Calu3 (cell line): ENCODE data around the gene CHAT. TPM values are rescaled to one million over a fixed set of nuclear protein-coding genes. Genes with fewer than 3 reads are reported as not detected.

Experiments used
- BruUV-seq: library from RNA; stranded (reverse); fragments of 400-500 nt; replicated peaks from 2 replicates; lab custom pipeline; 2021; lab: Mats Ljungman, UMichigan
- CTCF ChIA-PET: fragments of 300-600 bp; sonication (Branson Sonifier 250); formaldehyde crosslinking; loops from one replicate; lab custom pipeline; 2022; ENCODE audit warnings: antibody characterized with exemption; lab: Charles Lee
- DNase-seq: peaks from one replicate; pipeline ENCODE4 v3.0.0; 2022
- H3K27ac Mint-ChIP-seq: one replicate; pipeline ENCODE4 v1.8.0; 2022; ENCODE audit warnings: mixed read lengths; ENCODE audit not compliant: unreplicated experiment
- H3K27me3 Mint-ChIP-seq: one replicate; pipeline ENCODE4 v1.8.0; 2022; ENCODE audit warnings: mixed read lengths; ENCODE audit not compliant: unreplicated experiment
- H3K36me3 Mint-ChIP-seq: one replicate; pipeline ENCODE4 v1.8.0; 2022; ENCODE audit warnings: mild to moderate bottlenecking, moderate library complexity, mixed read lengths; ENCODE audit not compliant: insufficient read depth, unreplicated experiment
- H3K4me1 Mint-ChIP-seq: one replicate; pipeline ENCODE4 v1.8.0; 2022; ENCODE audit warnings: mild to moderate bottlenecking, low read depth, mixed read lengths; ENCODE audit not compliant: unreplicated experiment
- H3K4me3 Mint-ChIP-seq: one replicate; pipeline ENCODE4 v1.8.0; 2022; ENCODE audit warnings: mild to moderate bottlenecking, low read depth, moderate library complexity, mixed read lengths; ENCODE audit not compliant: unreplicated experiment
- H3K9me3 Mint-ChIP-seq: one replicate; pipeline ENCODE4 v1.8.0; 2022; ENCODE audit warnings: low read depth, mixed read lengths; ENCODE audit not compliant: unreplicated experiment
- intact Hi-C: fragments of 100-400 bp; cut with micrococcal nuclease; formaldehyde crosslinking; loops from one replicate; pipeline ENCODE4 v1.10.0; 2022; ENCODE audit not compliant: unreplicated experiment
- total RNA-seq: library from RNA; stranded (reverse); gene quantifications from 2 replicates; pipeline ENCODE4 v1.2.3, GENCODE V29; 2022
- TF ChIP-seq, protein P1 (sequence below): fragments of 200-600 bp; IDR thresholded peaks from one replicate; pipeline ENCODE4 v1.8.0; 2022; ENCODE audit warnings: antibody characterized with exemption; ENCODE audit not compliant: unreplicated experiment

Gene CHAT
- total RNA-seq, 1 experiment from 2014 or later = not detected

DNA sequence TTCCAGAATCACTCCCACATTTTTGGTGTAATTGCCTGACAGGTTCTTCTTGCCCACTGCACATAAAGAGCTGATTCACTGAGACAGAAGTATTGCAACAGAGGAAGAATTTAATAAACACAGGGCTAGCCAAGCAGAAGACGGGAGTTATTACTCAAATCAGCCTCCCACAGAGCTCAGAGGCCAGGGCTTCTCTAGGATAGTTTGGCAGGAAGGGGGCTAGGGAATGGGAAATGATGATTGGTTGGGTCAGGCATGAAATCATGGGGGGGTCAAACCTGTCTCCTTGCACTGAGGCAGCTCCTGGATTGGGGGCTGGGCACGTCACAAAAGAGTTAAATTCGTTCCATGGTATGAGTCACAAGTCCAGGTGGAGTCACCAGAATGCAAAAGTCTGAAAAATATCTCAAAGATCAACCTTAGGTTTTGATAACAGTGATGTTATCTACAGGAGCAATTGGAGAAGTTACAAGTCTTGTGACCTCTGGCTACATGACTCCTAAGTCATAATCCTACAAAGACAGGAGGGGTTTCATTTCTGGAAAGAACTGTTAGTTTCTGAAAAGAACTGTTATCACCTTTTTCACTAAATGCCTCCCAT, 44.7 kb upstream of the CHAT start:
- CTCF ChIA-PET = interaction anchor here (0.6 to 1.6 kb wide), 2 partner anchors 18 to 30 kb away, joined by 3 to 7 read pairs; partner anchors contain the start of gene ERCC6

DNA sequence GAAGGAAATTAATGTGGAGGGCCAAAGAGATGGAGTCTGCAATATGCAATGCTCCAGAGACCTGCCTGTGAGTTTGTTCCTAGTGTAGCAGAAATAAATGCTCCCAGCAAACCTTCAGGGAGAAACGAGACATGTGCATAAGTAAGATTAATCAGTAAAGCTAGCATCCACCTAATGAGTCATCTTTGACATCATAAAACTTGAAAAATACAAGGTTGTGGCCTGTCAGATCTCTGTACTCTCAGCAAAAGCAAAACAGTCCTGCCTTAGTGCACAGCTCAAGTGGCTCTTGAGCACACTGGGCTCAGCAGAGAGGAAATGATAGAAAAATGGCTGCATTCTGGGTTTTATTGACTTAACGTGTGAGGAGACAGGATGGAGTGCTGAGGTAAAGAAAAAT, 42.4 kb upstream of the CHAT start:
- intact Hi-C loops = no loop called here
- no peak for DNase-seq
- Mint-ChIP-seq H3K4me3 (no peak overlapping the region), H3K36me3 (no peaks in the 10 kb centered on the region), H3K9me3 (no peaks in the 10 kb centered on the region), H3K27me3 (no peaks in the 10 kb centered on the region), H3K27ac (no peak overlapping the region), H3K4me1 (peaks cover 11% of the 10 kb centered on the region)
- CTCF ChIA-PET = no interaction called here
- TF ChIP-seq, protein P1, sequence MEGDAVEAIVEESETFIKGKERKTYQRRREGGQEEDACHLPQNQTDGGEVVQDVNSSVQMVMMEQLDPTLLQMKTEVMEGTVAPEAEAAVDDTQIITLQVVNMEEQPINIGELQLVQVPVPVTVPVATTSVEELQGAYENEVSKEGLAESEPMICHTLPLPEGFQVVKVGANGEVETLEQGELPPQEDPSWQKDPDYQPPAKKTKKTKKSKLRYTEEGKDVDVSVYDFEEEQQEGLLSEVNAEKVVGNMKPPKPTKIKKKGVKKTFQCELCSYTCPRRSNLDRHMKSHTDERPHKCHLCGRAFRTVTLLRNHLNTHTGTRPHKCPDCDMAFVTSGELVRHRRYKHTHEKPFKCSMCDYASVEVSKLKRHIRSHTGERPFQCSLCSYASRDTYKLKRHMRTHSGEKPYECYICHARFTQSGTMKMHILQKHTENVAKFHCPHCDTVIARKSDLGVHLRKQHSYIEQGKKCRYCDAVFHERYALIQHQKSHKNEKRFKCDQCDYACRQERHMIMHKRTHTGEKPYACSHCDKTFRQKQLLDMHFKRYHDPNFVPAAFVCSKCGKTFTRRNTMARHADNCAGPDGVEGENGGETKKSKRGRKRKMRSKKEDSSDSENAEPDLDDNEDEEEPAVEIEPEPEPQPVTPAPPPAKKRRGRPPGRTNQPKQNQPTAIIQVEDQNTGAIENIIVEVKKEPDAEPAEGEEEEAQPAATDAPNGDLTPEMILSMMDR = no peak
- no TSS peak for BruUV-seq

More for the DNA sequence above, 44.7 kb upstream of the CHAT start:
- DNase-seq = peak; percentile 25
- H3K27ac Mint-ChIP-seq = peak overlapping the region; percentile 78
- peaks cover 13% of the 10 kb centered on the region for H3K27me3 Mint-ChIP-seq
- no TSS peak for BruUV-seq
- peaks cover 11% of the 10 kb centered on the region for H3K4me1 Mint-ChIP-seq
- no peaks in the 10 kb centered on the region for H3K9me3 Mint-ChIP-seq
- intact Hi-C loops = no loop called here
- TF ChIP-seq, protein P1 = no peak
- no peaks in the 10 kb centered on the region for H3K36me3 Mint-ChIP-seq
- H3K4me3 Mint-ChIP-seq = peak overlapping the region; percentile 37

DNA sequence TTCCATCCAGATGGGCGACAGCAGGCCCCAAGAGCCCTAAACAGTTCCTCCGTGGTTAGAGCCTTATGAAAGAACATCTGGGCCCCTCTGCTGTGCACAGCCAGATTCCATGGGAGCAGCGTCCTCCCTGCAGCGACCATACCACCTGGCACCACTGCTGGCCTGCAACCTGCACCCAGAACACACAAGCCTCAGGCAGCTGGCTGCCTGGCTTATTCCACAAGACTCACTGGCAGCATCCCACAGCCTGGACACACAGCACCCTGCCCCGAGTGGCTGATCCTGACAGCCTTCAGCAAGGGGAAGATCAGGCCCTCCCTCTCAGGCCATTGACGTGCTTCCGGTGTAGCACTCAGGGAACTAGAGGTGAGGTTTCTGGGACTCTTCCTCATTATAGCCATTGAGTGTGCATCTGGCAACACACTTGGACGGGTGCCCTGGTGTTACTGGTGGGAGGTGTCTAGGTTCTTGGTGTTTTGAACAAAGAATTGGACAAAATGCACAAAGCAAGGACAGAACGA, 41.2 kb upstream of the CHAT start:
- intact Hi-C loops = no loop called here
- Mint-ChIP-seq H3K27me3 (no peaks in the 10 kb centered on the region), H3K9me3 (no peaks in the 10 kb centered on the region), H3K36me3 (no peaks in the 10 kb centered on the region), H3K4me1 (peaks cover 11% of the 10 kb centered on the region), H3K4me3 (no peak overlapping the region), H3K27ac (no peak overlapping the region)
- TF ChIP-seq, protein P1 = no peak
- BruUV-seq = no TSS peak
- CTCF ChIA-PET = no interaction called here
- DNase-seq = no peak

DNA sequence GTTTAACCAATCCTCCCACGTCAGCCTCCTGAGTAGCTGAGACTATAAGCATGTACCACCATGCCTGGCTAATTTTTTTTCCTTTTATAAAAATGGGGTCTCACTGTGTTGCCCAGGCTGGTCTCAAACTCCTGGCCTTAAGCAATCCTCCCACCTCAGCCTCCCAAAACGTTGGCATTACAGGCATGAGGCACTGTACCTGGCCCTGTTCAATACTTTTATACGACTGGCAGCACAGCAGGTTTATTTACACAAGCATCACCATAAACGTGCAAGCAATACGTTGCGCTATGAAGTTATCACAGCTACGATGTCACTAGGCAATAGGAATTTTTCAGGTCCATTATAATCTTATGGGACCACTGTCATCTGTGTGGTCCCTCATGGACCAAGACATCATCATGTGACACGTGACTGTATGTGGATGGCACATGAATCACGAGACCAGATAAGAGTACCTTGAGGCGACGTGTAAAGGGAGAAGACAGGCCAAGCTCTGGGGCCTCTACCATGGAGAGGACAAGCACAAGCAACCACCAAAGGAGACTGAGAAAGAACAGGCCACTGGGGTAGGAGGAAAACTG, 38.3 kb upstream of the CHAT start:
- TF ChIP-seq, protein P1 = no peak
- no peaks in the 10 kb centered on the region for H3K9me3 Mint-ChIP-seq
- BruUV-seq = no TSS peak
- H3K4me3 Mint-ChIP-seq = no peak overlapping the region
- H3K27ac Mint-ChIP-seq = no peak overlapping the region
- no peaks in the 10 kb centered on the region for H3K27me3 Mint-ChIP-seq
- CTCF ChIA-PET = no interaction called here
- H3K36me3 Mint-ChIP-seq = no peaks in the 10 kb centered on the region
- no peak for DNase-seq
- intact Hi-C loops = no loop called here
- no peaks in the 10 kb centered on the region for H3K4me1 Mint-ChIP-seq
